Upper lobe of left lung (tissue), 6 donors: Measurements from ENCODE around the gene CERS6. TPM values are rescaled to one million over a fixed set of nuclear protein-coding genes. Genes with fewer than 3 reads are reported as not detected.

Experiments
- ATAC-seq, 2 donors: fragments of 200-7000 bp; cut with Tn5 transposase; one replicate each; pipeline ENCODE4 v1.9.1; 2022; ENCODE audit warnings: mild to moderate bottlenecking in 2 of 2, moderate library complexity in 2 of 2; ENCODE audit not compliant: low FRiP score in 2 of 2
- DNase-seq, 2 donors: peaks; one replicate each; pipeline ENCODE4 v3.0.0-alpha.2; 2019 to 2020
- H3K27ac ChIP-seq, 4 donors: fragments of 200-600 bp; sonication (generic); one replicate each; pipeline ENCODE4 v1.5.1; 2016 to 2019
- H3K27me3 ChIP-seq, 4 donors: fragments of 200-600 bp; sonication (generic); one replicate each; pipeline ENCODE4 v1.5.1; 2017 to 2019
- H3K36me3 ChIP-seq, 4 donors: fragments of 200-600 bp; sonication (generic); one replicate each; pipeline ENCODE4 v1.5.1; 2016 to 2019
- H3K4me1 ChIP-seq, 4 donors: fragments of 200-600 bp; sonication (generic); one replicate each; pipeline ENCODE4 v1.5.1; 2018 to 2019
- H3K4me3 ChIP-seq, 4 donors: fragments of 200-600 bp; sonication (generic); one replicate each; pipeline ENCODE4 v1.5.1; 2017 to 2019; ENCODE audit warnings: mild to moderate bottlenecking in 2 of 4, moderate library complexity in 1 of 4
- H3K9me3 ChIP-seq, 4 donors: fragments of 200-600 bp; sonication (generic); one replicate each; pipeline ENCODE4 v1.5.1; 2018 to 2019
- EP300 ChIP-seq, 4 donors: sonication (generic); formaldehyde crosslinking; IDR thresholded peaks; one replicate each; pipeline ENCODE4 v1.5.1; 2017; ENCODE audit warnings: antibody characterized with exemption in 4 of 4, control low read depth in 2 of 4
- POLR2A ChIP-seq, 4 donors: fragments of 450-650 bp; IDR thresholded peaks; one replicate each; pipeline ENCODE4 v1.5.1; 2016 to 2017; ENCODE audit warnings: antibody characterized with exemption in 4 of 4, mild to moderate bottlenecking in 2 of 4
- POLR2AphosphoS5 ChIP-seq, 2 donors: sonication (generic); formaldehyde crosslinking; IDR thresholded peaks; one replicate each; pipeline ENCODE4 v1.5.1; 2017; ENCODE audit warnings: antibody characterized with exemption in 2 of 2
- WGBS, 2 donors: methylation state at CpG; one replicate each; pipeline ENCODE4 v1.1.5; 2017 to 2018; 5-methylcytosine and 5-hydroxymethylcytosine counted together
- total RNA-seq, 6 donors: library from RNA; depleted of rRNA in 4 of 6; stranded (reverse); fragments of >200 nt in 4 of 6; gene quantifications; one replicate each; pipeline versions ENCODE4 v1.1.0 to v1.2.1, GENCODE V29; 2016 to 2021
- TF ChIP-seq, protein P1 (sequence below), 6 experiments: fragments of 450-650 bp in 4 of 6; fragments of 200-600 bp in 2 of 6; sonication (generic) in 2 of 6; IDR thresholded peaks; one replicate each; pipeline ENCODE4 v1.5.1; 2016 to 2019; ENCODE audit warnings: antibody characterized with exemption in 6 of 6
- donor health status: DM: no; HTN: no; CAD: no; lungs with moderate emphysema.
- donor health status: DM: no; HTN: yes; CAD: no; lungs with severe emphysema.

Gene CERS6
- total RNA-seq, 6 donors from 2014 or later = 7.3 to 24.7 (median 16.6) TPM

DNA sequence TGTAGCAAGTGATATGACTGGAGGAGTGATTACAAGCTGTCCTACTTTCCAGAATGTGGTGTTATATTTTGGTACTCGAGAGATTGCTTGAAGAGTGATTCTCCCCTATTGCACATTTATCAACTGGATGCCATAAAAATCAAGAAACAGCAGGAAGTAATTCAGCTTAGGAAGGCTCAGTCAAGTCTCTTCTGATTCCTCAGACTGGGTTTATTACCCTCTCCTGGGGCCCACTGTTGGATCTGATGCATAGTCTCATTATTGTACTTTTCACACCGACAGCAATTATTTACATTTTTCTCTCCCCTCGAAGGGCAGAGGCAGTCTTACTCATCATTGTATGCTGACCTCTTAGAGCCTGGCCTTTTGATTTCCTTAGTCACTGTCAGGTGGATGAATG lies 355.6 kb downstream of the CERS6 start:
- H3K4me3 ChIP-seq = no peak overlapping the region
- no peaks in the 10 kb centered on the region for H3K9me3 ChIP-seq
- ATAC-seq = no peak
- H3K36me3 ChIP-seq = peaks cover 0 to 19% (median 0%) of the 10 kb centered on the region in 4 donors
- 44 to 73% methylated on average over 3 of the region's 3 CpGs for WGBS, 2 donors
- no peak for DNase-seq
- TF ChIP-seq, protein P1, sequence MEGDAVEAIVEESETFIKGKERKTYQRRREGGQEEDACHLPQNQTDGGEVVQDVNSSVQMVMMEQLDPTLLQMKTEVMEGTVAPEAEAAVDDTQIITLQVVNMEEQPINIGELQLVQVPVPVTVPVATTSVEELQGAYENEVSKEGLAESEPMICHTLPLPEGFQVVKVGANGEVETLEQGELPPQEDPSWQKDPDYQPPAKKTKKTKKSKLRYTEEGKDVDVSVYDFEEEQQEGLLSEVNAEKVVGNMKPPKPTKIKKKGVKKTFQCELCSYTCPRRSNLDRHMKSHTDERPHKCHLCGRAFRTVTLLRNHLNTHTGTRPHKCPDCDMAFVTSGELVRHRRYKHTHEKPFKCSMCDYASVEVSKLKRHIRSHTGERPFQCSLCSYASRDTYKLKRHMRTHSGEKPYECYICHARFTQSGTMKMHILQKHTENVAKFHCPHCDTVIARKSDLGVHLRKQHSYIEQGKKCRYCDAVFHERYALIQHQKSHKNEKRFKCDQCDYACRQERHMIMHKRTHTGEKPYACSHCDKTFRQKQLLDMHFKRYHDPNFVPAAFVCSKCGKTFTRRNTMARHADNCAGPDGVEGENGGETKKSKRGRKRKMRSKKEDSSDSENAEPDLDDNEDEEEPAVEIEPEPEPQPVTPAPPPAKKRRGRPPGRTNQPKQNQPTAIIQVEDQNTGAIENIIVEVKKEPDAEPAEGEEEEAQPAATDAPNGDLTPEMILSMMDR (IDR thresholded peaks at IDR 0.05) = no peak
- no peak for TF ChIP-seq POLR2A (IDR thresholded peaks at IDR 0.05)
- no peak for TF ChIP-seq POLR2AphosphoS5 (IDR thresholded peaks at IDR 0.05)
- TF ChIP-seq EP300 (IDR thresholded peaks at IDR 0.05) = no peak
- H3K27me3 ChIP-seq = no peaks in the 10 kb centered on the region
- H3K27ac ChIP-seq = no peak overlapping the region
- peaks cover 0 to 9% (median 3%) of the 10 kb centered on the region in 4 donors for H3K4me1 ChIP-seq

GRCh38 chr2:168814046-168814445 lies 358.0 kb downstream of the CERS6 start:
- H3K4me1 ChIP-seq = peaks cover 0 to 9% (median 4%) of the 10 kb centered on the region in 4 donors
- no peak overlapping the region for H3K4me3 ChIP-seq
- DNase-seq = no peak
- no peak for ATAC-seq
- H3K27ac ChIP-seq = peak overlapping the region in 1 of 4 donors; percentile 23
- H3K9me3 ChIP-seq = no peaks in the 10 kb centered on the region
- no peak for TF ChIP-seq POLR2AphosphoS5 (IDR thresholded peaks at IDR 0.05)
- TF ChIP-seq POLR2A (IDR thresholded peaks at IDR 0.05) = no peak
- no peak for TF ChIP-seq EP300 (IDR thresholded peaks at IDR 0.05)
- TF ChIP-seq, protein P1 (IDR thresholded peaks at IDR 0.05) = no peak
- H3K27me3 ChIP-seq = no peaks in the 10 kb centered on the region
- H3K36me3 ChIP-seq = peaks cover 0 to 12% (median 0%) of the 10 kb centered on the region in 4 donors
- WGBS, 2 donors = 66 to 81% methylated on average over 2 of the region's 2 CpGs

DNA sequence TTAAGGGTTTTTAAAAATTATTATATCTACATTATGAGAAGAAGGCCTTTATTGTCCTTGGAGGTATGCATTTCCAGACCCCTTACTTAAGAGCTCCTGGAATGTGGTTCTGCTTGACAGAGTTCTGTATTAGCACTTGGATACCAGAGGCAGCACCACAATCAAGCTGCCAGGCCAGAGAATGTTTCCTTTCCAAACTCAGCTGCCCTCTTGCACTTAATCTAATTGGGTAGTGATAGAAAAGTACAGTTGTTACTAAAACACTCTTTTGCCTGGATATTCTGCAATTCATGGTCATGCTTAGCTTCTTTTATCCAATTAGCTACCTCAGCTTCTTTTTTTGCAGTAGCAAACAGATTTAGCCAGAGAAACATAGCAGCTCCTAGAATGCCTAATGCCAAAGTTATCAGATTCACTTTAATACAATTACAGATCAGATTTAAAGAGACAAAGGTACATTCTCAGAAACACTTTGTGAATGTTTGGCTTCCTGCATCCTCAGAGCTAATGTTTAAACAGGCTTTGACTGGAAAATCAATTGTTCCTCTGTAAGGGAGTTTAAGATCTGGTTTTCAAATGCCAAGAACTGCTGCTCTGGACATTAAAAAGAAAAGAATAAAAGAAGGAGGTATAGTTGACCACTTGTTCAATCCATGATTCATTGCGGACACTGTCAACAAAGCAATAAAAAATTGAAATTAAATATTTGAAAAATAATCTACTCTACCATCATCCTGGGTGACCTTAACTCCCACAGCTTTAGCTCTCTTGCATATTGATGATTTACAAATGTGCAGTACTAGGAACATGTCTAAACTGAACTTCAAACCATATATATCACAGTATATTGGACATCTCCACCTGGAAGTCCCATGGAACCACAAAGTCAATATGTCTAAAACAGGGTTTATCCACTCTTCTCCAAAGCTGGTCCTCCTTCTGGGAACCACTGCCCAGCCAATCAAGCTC lies 359.2 kb downstream of the CERS6 start:
- Histone ChIP-seq H3K36me3 (peaks cover 0 to 18% (median 0%) of the 10 kb centered on the region in 4 donors), H3K4me1 (peaks cover 0 to 17% (median 3%) of the 10 kb centered on the region in 4 donors), H3K27me3 (no peaks in the 10 kb centered on the region), H3K9me3 (no peaks in the 10 kb centered on the region), H3K4me3 (no peak overlapping the region), H3K27ac (peak overlapping the region in 2 of 4 donors; percentile 13 to 45)
- DNase-seq (no peak), ATAC-seq (no peak)
- TF ChIP-seq POLR2AphosphoS5 (IDR thresholded peaks at IDR 0.05) = no peak
- TF ChIP-seq POLR2A (IDR thresholded peaks at IDR 0.05) = no peak
- no peak for TF ChIP-seq EP300 (IDR thresholded peaks at IDR 0.05)
- TF ChIP-seq, protein P1 (IDR thresholded peaks at IDR 0.05) = no peak
- WGBS, 2 donors = 87 to 94% methylated on average over 1 of the region's 1 CpG

GRCh38 chr2:168816369-168816768 lies 360.3 kb downstream of the CERS6 start:
- Histone ChIP-seq H3K9me3 (no peaks in the 10 kb centered on the region), H3K27ac (peak overlapping the region in 2 of 4 donors; percentile 13 to 45), H3K36me3 (peaks cover 0 to 23% (median 0%) of the 10 kb centered on the region in 4 donors), H3K4me1 (peaks cover 0 to 18% (median 2%) of the 10 kb centered on the region in 4 donors), H3K4me3 (no peak overlapping the region), H3K27me3 (no peaks in the 10 kb centered on the region)
- ATAC-seq (no peak), DNase-seq (no peak)
- TF ChIP-seq POLR2AphosphoS5 (IDR thresholded peaks at IDR 0.05) (no peak), POLR2A (IDR thresholded peaks at IDR 0.05) (no peak), EP300 (IDR thresholded peaks at IDR 0.05) (no peak)
- TF ChIP-seq, protein P1 (IDR thresholded peaks at IDR 0.05) = no peak
- 72 to 77% methylated on average over 3 of the region's 3 CpGs for WGBS, 2 donors
